PC-9 (cell line): ENCODE results near the gene CCDC182. TPM values are rescaled to one million over a fixed set of nuclear protein-coding genes. Genes with fewer than 3 reads are reported as not detected.

ENCODE experiments used
- BruUV-seq: library from RNA; stranded (reverse); fragments of 400-500 nt; replicated peaks from 2 replicates; lab custom pipeline; 2021; lab: Mats Ljungman, UMichigan
- CTCF ChIA-PET: fragments of 300-600 bp; sonication (Branson Sonifier 250); formaldehyde crosslinking; loops from one replicate; lab custom pipeline; 2022; ENCODE audit warnings: antibody characterized with exemption; lab: Charles Lee
- POLR2A ChIA-PET: fragments of 300-600 bp; sonication (Branson Sonifier 250); formaldehyde crosslinking; loops from one replicate; lab custom pipeline; 2022; ENCODE audit warnings: antibody characterized with exemption; ENCODE audit not compliant: unreplicated experiment; lab: Charles Lee
- DNase-seq, 2 experiments: peaks; one replicate each; pipeline versions ENCODE4 v3.0.0 to v3.0.0-alpha.2; 2015 to 2022; ENCODE audit warnings: mixed read lengths in 1 of 2
- H2AFZ ChIP-seq: fragments of 200-600 bp; sonication (generic); 2 replicates; pipeline ENCODE4 v1.8.1; 2017; ENCODE audit warnings: antibody characterized with exemption
- H3F3A ChIP-seq: fragments of 200-600 bp; sonication (generic); 2 replicates; pipeline ENCODE4 v1.8.1; 2017; ENCODE audit warnings: antibody characterized with exemption, mild to moderate bottlenecking, low read depth; ENCODE audit not compliant: insufficient read depth
- H3K27ac ChIP-seq: fragments of 200-600 bp; sonication (generic); 2 replicates; pipeline ENCODE4 v1.6.1; 2016; ENCODE audit warnings: mixed run types
- H3K27me3 ChIP-seq: fragments of 200-600 bp; sonication (generic); 2 replicates; pipeline ENCODE4 v1.6.1; 2016; ENCODE audit warnings: low read depth, mixed run types; ENCODE audit not compliant: insufficient read depth
- H3K36me3 ChIP-seq: fragments of 200-600 bp; sonication (generic); 2 replicates; pipeline ENCODE4 v1.6.1; 2016; ENCODE audit warnings: low read depth, mixed run types
- H3K4me1 ChIP-seq: fragments of 200-600 bp; sonication (generic); replicated peaks from 2 replicates; pipeline ENCODE4 v1.6.1; 2016; ENCODE audit warnings: mixed run types; ENCODE audit not compliant: insufficient read depth
- H3K4me2 ChIP-seq: fragments of 200-600 bp; sonication (generic); 2 replicates; pipeline ENCODE4 v1.6.1; 2017; ENCODE audit warnings: mixed run types
- H3K4me3 ChIP-seq: fragments of 200-600 bp; sonication (generic); 2 replicates; pipeline ENCODE4 v1.6.1; 2016; ENCODE audit warnings: mixed run types
- H3K79me2 ChIP-seq: fragments of 200-600 bp; sonication (generic); 2 replicates; pipeline ENCODE4 v1.6.1; 2017; ENCODE audit warnings: low read depth, mixed run types
- H3K9me2 ChIP-seq: fragments of 200-600 bp; sonication (generic); 2 replicates; pipeline ENCODE4 v1.8.1; 2017; ENCODE audit warnings: mild to moderate bottlenecking; ENCODE audit not compliant: insufficient read depth
- H3K9me3 ChIP-seq: fragments of 200-600 bp; sonication (generic); 2 replicates; pipeline ENCODE4 v1.8.1; 2016; ENCODE audit warnings: low read depth; ENCODE audit not compliant: insufficient read depth
- H4K20me1 ChIP-seq: fragments of 200-600 bp; sonication (generic); 2 replicates; pipeline ENCODE4 v1.8.1; 2017; ENCODE audit not compliant: insufficient read depth
- CTCF ChIP-seq: fragments of 200-600 bp; sonication (generic); conservative IDR thresholded peaks from 2 replicates; pipeline ENCODE4 v1.6.1; 2017; ENCODE audit warnings: mixed run types, antibody characterized with exemption, mild to moderate bottlenecking, moderate library complexity
- EZH2 ChIP-seq: fragments of 200-600 bp; sonication (generic); IDR thresholded peaks from 2 replicates; pipeline ENCODE4 v1.8.0; 2017; ENCODE audit warnings: antibody characterized with exemption, low read depth
- intact Hi-C: fragments of 100-400 bp; cut with micrococcal nuclease; formaldehyde crosslinking; loops from one replicate; pipeline ENCODE4 v1.10.0; 2022; ENCODE audit not compliant: unreplicated experiment
- total RNA-seq: library from RNA; stranded (reverse); gene quantifications from 2 replicates; pipeline ENCODE4 v1.2.3, GENCODE V29; 2021

The CCDC182 gene
- total RNA-seq, 1 experiment from 2014 or later = not detected

GRCh38 chr17:57761887-57762286 is 16.8 kb upstream of the CCDC182 start:
- no peaks in the 10 kb centered on the region for H3K9me3 ChIP-seq
- H3K27ac ChIP-seq = no peak overlapping the region
- no peaks in the 10 kb centered on the region for H3K36me3 ChIP-seq
- no peak overlapping the region for H3K4me3 ChIP-seq
- no peaks in the 10 kb centered on the region for H3K9me2 ChIP-seq
- no peak overlapping the region for H2AFZ ChIP-seq
- no TSS peak for BruUV-seq
- no peak overlapping the region for H3K4me2 ChIP-seq
- TF ChIP-seq CTCF (no peak), EZH2 (no peak)
- POLR2A ChIA-PET = no interaction called here
- H3F3A ChIP-seq = no peaks in the 10 kb centered on the region
- no peaks in the 10 kb centered on the region for H3K79me2 ChIP-seq
- DNase-seq = no peak
- intact Hi-C loops = no loop called here
- H3K4me1 ChIP-seq = no peaks in the 10 kb centered on the region
- peaks cover 85% of the 10 kb centered on the region for H3K27me3 ChIP-seq
- CTCF ChIA-PET = no interaction called here
- no peaks in the 10 kb centered on the region for H4K20me1 ChIP-seq

GRCh38 chr17:57760046-57760445 is 14.9 kb upstream of the CCDC182 start:
- TF ChIP-seq EZH2 (no peak), CTCF (no peak)
- DNase-seq = no peak

GRCh38 chr17:57758654-57759053 is 13.6 kb upstream of the CCDC182 start:
- no peaks in the 10 kb centered on the region for H3K79me2 ChIP-seq
- no peaks in the 10 kb centered on the region for H3K36me3 ChIP-seq
- no peaks in the 10 kb centered on the region for H3K4me1 ChIP-seq
- no peaks in the 10 kb centered on the region for H3K9me3 ChIP-seq
- H3K27me3 ChIP-seq = peaks cover 73% of the 10 kb centered on the region
- H3K9me2 ChIP-seq = no peaks in the 10 kb centered on the region
- no peak overlapping the region for H2AFZ ChIP-seq
- POLR2A ChIA-PET = no interaction called here
- CTCF ChIA-PET = no interaction called here
- BruUV-seq = no TSS peak
- no peaks in the 10 kb centered on the region for H3F3A ChIP-seq
- H3K4me2 ChIP-seq = no peak overlapping the region
- DNase-seq = no peak
- no peak for TF ChIP-seq CTCF
- TF ChIP-seq EZH2 = no peak
- H3K4me3 ChIP-seq = no peak overlapping the region
- H3K27ac ChIP-seq = no peak overlapping the region
- no peaks in the 10 kb centered on the region for H4K20me1 ChIP-seq
- intact Hi-C loops = no loop called here

More at GRCh38 chr17:57760046-57760445, 14.9 kb upstream of the CCDC182 start:
- Histone ChIP-seq H3K4me1 (no peaks in the 10 kb centered on the region), H3K4me2 (no peak overlapping the region), H4K20me1 (no peaks in the 10 kb centered on the region), H3F3A (no peaks in the 10 kb centered on the region), H3K9me2 (no peaks in the 10 kb centered on the region), H3K4me3 (no peak overlapping the region), H3K9me3 (no peaks in the 10 kb centered on the region), H3K27ac (no peak overlapping the region), H2AFZ (no peak overlapping the region), H3K79me2 (no peaks in the 10 kb centered on the region), H3K27me3 (peaks cover 87% of the 10 kb centered on the region), H3K36me3 (no peaks in the 10 kb centered on the region)
- no TSS peak for BruUV-seq
- intact Hi-C loops = no loop called here
- ChIA-PET POLR2A (interaction anchor here (0.6 kb wide), 1 partner anchor 727 kb away, joined by 4 read pairs; no protein-coding TSS in a partner anchor), CTCF (no interaction called here)
